ENCODE measurements around the gene IGSF23.

The IGSF23 gene

DNA sequence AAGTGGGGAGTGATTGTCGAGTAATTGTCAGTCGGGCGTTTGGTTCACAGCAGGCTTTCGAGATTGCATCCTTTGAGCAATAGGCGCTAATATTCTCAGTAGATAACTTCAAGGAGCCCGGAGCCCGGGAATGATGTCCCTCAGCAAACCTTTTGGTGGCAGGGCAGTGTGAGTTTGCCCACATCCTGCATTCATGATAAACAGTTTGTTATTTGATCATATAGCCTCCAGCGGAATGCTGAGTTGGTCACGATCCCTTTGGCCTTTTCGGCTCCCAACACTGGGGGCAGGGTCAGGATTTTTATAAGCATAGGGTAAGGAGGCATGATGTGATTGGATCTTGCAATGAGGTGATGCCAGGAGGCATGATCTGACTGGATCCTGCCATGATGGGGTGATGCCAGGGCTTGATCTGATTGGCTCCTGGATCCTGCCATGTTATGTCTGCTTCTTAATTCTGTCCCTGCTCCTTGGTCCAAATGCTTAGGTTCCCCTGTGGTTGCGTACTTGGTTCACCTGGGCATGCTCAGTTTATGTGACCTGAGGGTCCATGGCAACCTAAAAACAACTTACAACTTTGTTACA, 38.2 kb upstream of the IGSF23 start:
- no peak overlapping the region for H3K4me3 Mint-ChIP-seq

DNA sequence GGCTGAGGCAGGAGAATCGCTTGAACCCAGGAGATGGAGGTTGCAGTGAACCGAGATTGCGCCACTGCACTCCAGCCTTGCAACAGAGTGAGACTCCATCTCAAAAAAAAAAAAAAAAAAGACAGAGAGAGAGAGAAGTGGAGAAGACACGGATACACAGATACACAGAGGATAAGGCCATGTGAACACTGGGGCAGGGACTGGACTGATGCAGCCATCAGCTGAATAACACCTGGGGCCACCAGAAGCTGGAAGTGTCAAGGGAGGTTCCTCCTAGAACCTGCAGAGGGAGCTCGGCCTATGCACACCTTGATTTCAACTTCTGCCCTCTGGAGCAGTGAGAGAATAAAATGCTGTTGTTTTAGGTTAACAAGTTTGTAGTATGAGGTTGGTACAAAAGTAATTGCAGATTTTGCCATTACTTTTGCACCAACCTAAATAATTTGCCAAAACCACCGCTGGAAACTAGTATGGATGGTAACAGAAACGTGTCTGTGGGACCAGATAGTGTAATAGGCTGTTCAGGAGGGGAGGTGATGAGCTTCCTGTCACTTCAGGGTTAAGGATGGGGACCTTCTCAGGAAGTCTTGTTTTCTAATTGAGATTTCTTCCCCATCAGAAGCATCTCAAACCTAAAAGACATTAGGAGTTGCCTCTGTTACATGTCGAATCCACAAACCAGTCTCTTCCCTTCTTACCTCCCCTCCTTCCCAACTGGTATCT, 36.4 kb upstream of the IGSF23 start:
- no peak for DNase-seq
- no peak overlapping the region for H3K27ac Mint-ChIP-seq
- TF ChIP-seq, protein P1, sequence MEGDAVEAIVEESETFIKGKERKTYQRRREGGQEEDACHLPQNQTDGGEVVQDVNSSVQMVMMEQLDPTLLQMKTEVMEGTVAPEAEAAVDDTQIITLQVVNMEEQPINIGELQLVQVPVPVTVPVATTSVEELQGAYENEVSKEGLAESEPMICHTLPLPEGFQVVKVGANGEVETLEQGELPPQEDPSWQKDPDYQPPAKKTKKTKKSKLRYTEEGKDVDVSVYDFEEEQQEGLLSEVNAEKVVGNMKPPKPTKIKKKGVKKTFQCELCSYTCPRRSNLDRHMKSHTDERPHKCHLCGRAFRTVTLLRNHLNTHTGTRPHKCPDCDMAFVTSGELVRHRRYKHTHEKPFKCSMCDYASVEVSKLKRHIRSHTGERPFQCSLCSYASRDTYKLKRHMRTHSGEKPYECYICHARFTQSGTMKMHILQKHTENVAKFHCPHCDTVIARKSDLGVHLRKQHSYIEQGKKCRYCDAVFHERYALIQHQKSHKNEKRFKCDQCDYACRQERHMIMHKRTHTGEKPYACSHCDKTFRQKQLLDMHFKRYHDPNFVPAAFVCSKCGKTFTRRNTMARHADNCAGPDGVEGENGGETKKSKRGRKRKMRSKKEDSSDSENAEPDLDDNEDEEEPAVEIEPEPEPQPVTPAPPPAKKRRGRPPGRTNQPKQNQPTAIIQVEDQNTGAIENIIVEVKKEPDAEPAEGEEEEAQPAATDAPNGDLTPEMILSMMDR (IDR thresholded peaks at IDR 0.05) = peak; percentile 20
- H3K4me1 Mint-ChIP-seq = peaks cover 18% of the 10 kb centered on the region
- H3K4me3 Mint-ChIP-seq = no peak overlapping the region
- no peaks in the 10 kb centered on the region for H3K27me3 Mint-ChIP-seq (ENCODE audit: low read depth, poor library complexity)
- peaks cover 9% of the 10 kb centered on the region for H3K9me3 Mint-ChIP-seq
- H3K36me3 Mint-ChIP-seq (ENCODE audit: low read depth) = no peaks in the 10 kb centered on the region

More for the DNA sequence above, 38.2 kb upstream of the IGSF23 start:
- Mint-ChIP-seq H3K27ac (peak overlapping the region; percentile 60), H3K36me3 (ENCODE audit: low read depth) (no peaks in the 10 kb centered on the region), H3K9me3 (peaks cover 9% of the 10 kb centered on the region), H3K27me3 (ENCODE audit: low read depth, poor library complexity) (no peaks in the 10 kb centered on the region), H3K4me1 (peaks cover 18% of the 10 kb centered on the region)
- TF ChIP-seq, protein P1 (IDR thresholded peaks at IDR 0.05) = no peak
- DNase-seq = no peak

DNA sequence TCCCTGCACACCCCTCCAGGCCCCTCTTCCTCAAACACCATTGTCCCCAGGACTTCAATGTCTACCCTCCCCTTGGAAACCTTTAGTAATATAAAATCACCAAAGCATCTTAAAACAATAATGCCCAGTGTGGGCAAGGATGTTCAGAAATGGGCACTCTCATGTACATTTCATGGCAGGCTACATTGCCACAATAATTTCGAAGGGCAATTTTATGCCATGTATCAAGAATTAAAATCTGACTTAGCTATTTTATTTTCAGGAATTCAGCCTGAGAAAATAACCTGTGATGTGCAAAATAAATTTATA, 35.8 kb upstream of the IGSF23 start:
- no peak overlapping the region for H3K27ac Mint-ChIP-seq
- no peak for DNase-seq
- H3K36me3 Mint-ChIP-seq (ENCODE audit: low read depth) = no peaks in the 10 kb centered on the region

DNA sequence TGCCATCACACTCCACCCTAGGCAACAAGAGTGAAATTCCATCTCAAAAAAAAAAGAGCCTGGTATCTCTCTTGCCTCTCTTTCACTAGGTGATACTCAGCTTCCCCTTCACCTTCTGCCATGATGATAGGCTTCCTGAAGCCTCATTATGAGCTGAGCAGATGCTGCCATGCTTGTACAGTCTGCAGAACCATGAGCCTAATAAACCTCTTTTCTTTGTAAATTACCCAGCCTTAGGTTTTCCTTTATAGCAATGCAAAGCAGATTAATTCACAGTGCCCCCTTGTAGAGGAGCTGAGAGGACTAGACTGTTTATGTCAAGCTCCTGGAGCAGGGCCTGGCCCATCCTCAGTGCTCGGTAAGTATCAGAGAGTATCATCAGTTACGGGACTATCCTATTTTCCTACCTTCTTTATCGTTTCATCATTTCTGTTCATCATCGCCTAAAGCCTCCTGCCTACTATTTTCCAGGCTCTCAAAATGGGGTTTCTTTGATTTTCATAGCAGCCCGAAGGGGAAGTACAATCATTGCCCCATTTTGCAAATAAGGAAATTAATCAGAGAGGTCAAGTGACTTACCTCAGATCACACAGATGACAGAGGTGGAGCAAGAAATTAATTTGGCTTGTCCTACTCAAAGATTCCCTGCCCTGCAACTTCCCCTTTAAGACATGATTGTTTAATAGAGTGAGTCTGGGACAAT, 33.5 kb upstream of the IGSF23 start:
- H3K9me3 Mint-ChIP-seq = peaks cover 2% of the 10 kb centered on the region
- DNase-seq = no peak
- peaks cover 7% of the 10 kb centered on the region for H3K27me3 Mint-ChIP-seq (ENCODE audit: low read depth, poor library complexity)
- TF ChIP-seq, protein P1 (IDR thresholded peaks at IDR 0.05) = no peak
- H3K4me1 Mint-ChIP-seq = peaks cover 2% of the 10 kb centered on the region
- no peak overlapping the region for H3K27ac Mint-ChIP-seq
- no peaks in the 10 kb centered on the region for H3K36me3 Mint-ChIP-seq (ENCODE audit: low read depth)
- no peak overlapping the region for H3K4me3 Mint-ChIP-seq

More for the DNA sequence above, 35.8 kb upstream of the IGSF23 start:
- H3K4me3 Mint-ChIP-seq = no peak overlapping the region
- peaks cover 9% of the 10 kb centered on the region for H3K9me3 Mint-ChIP-seq
- H3K4me1 Mint-ChIP-seq = peaks cover 18% of the 10 kb centered on the region
- TF ChIP-seq, protein P1 (IDR thresholded peaks at IDR 0.05) = no peak
- H3K27me3 Mint-ChIP-seq (ENCODE audit: low read depth, poor library complexity) = peaks cover 4% of the 10 kb centered on the region

DNA sequence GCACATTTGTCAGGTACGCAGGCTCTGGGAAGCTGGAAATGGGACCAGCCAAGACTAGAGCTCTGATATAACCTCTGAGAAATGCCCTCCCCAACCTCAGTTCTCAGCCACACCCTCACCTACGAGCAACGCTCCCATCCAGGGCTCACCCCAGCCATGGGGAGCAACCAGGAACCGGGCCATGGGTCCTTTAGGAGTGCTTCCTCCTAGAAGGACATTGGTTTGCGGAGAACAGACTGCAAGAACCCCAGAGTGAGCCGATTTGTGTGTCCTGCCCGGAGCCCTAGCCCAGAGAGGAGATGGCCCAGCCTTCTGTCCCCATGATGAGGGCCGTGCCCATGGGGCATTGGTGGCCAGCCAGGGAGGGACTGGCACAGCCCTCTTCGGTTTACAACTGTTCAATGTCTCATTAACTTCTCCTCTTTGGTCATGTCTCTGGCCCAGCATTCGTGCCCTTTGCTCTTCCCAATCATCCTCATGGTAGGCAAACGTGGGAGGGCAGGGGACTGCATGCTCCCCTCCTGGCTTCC, 32.9 kb upstream of the IGSF23 start:
- Mint-ChIP-seq H3K4me1 (no peaks in the 10 kb centered on the region), H3K27ac (no peak overlapping the region), H3K27me3 (ENCODE audit: low read depth, poor library complexity) (peaks cover 10% of the 10 kb centered on the region), H3K36me3 (ENCODE audit: low read depth) (no peaks in the 10 kb centered on the region), H3K9me3 (peaks cover 4% of the 10 kb centered on the region), H3K4me3 (no peak overlapping the region)
- TF ChIP-seq, protein P1 (IDR thresholded peaks at IDR 0.05) = no peak
- no peak for DNase-seq
